ENCODE data around the gene RFX2. TPM values are rescaled to one million over a fixed set of nuclear protein-coding genes. Genes with fewer than 3 reads are reported as not detected.

The RFX2 gene
- total and polyA plus RNA-seq, 4 donors = 0.67 to 5.1 (median 2.8) TPM

- Histone ChIP-seq H3K27me3 (ENCODE audit: control insufficient read depth in 4 of 4, insufficient read depth in 4 of 4, low read length in 3 of 4) (no peaks in the 10 kb centered on the region), H3K9ac (ENCODE audit: low read depth in 1 of 2, low read length in 2 of 2) (no peak overlapping the region), H3K9me3 (ENCODE audit: control insufficient read depth in 4 of 4, low read length in 3 of 4) (no peaks in the 10 kb centered on the region), H3K4me1 (ENCODE audit: control insufficient read depth in 4 of 4, insufficient read depth in 4 of 4, low read length in 3 of 4) (peaks cover 6 to 43% (median 25%) of the 10 kb centered on the region in 4 donors), H3K36me3 (ENCODE audit: control insufficient read depth in 4 of 4, insufficient read depth in 3 of 4, low read depth in 1 of 4, low read length in 3 of 4) (peaks cover 0 to 3% (median 1%) of the 10 kb centered on the region in 4 donors), H3K27ac (ENCODE audit: low read depth in 1 of 2, low read length in 2 of 2) (no peak overlapping the region), H3K4me3 (ENCODE audit: low read depth in 1 of 3, low read length in 3 of 3) (no peak overlapping the region)
- DNase-seq (ENCODE audit: low spot score) = no peak
- WGBS = 84% methylated on average over 3 of the region's 3 CpGs
- TF ChIP-seq FOXA1 (IDR thresholded peaks at IDR 0.05) (no peak), RAD21 (IDR thresholded peaks at IDR 0.05) (no peak), SP1 (IDR thresholded peaks at IDR 0.05) (no peak), EGR1 (IDR thresholded peaks at IDR 0.05; ENCODE audit: low read depth in 2 of 2) (no peak), TAF1 (conservative IDR thresholded peaks at IDR 0.05) (no peak), ATF3 (IDR thresholded peaks at IDR 0.05) (no peak), JUND (IDR thresholded peaks at IDR 0.05) (no peak), RXRA (IDR thresholded peaks at IDR 0.05) (no peak)
Observed at GRCh38 chr19:5975388-5975728, 134.9 kb downstream of the RFX2 start.

GRCh38 chr19:5974721-5975387 lies 135.4 kb downstream of the RFX2 start:
- Histone ChIP-seq H3K4me3 (ENCODE audit: low read depth in 1 of 3, low read length in 3 of 3) (no peak overlapping the region), H3K9ac (ENCODE audit: low read depth in 1 of 2, low read length in 2 of 2) (no peak overlapping the region), H3K4me1 (ENCODE audit: control insufficient read depth in 4 of 4, insufficient read depth in 4 of 4, low read length in 3 of 4) (peaks cover 6 to 38% (median 24%) of the 10 kb centered on the region in 4 donors), H3K9me3 (ENCODE audit: control insufficient read depth in 4 of 4, low read length in 3 of 4) (no peaks in the 10 kb centered on the region), H3K36me3 (ENCODE audit: control insufficient read depth in 4 of 4, insufficient read depth in 3 of 4, low read depth in 1 of 4, low read length in 3 of 4) (peaks cover 0 to 3% (median 1%) of the 10 kb centered on the region in 4 donors), H3K27ac (ENCODE audit: low read depth in 1 of 2, low read length in 2 of 2) (no peak overlapping the region), H3K27me3 (ENCODE audit: control insufficient read depth in 4 of 4, insufficient read depth in 4 of 4, low read length in 3 of 4) (no peaks in the 10 kb centered on the region)
- no peak for DNase-seq (ENCODE audit: low spot score)
- no peak for TF ChIP-seq RXRA (IDR thresholded peaks at IDR 0.05)
- no peak for TF ChIP-seq TAF1 (conservative IDR thresholded peaks at IDR 0.05)
- no peak for TF ChIP-seq RAD21 (IDR thresholded peaks at IDR 0.05)
- no peak for TF ChIP-seq JUND (IDR thresholded peaks at IDR 0.05)
- no peak for TF ChIP-seq REST (IDR thresholded peaks at IDR 0.05)
- TF ChIP-seq HNF4G (IDR thresholded peaks at IDR 0.05) = no peak
- no peak for TF ChIP-seq NR2F2 (IDR thresholded peaks at IDR 0.05)
- WGBS = 75% methylated on average over 10 of the region's 10 CpGs

GRCh38 chr19:5973867-5974635 lies 136.2 kb downstream of the RFX2 start:
- Histone ChIP-seq H3K4me1 (ENCODE audit: control insufficient read depth in 4 of 4, insufficient read depth in 4 of 4, low read length in 3 of 4) (peaks cover 6 to 34% (median 21%) of the 10 kb centered on the region in 4 donors), H3K9ac (ENCODE audit: low read depth in 1 of 2, low read length in 2 of 2) (no peak overlapping the region), H3K9me3 (ENCODE audit: control insufficient read depth in 4 of 4, low read length in 3 of 4) (no peaks in the 10 kb centered on the region), H3K27ac (ENCODE audit: low read depth in 1 of 2, low read length in 2 of 2) (no peak overlapping the region), H3K36me3 (ENCODE audit: control insufficient read depth in 4 of 4, insufficient read depth in 3 of 4, low read depth in 1 of 4, low read length in 3 of 4) (peaks cover 0 to 3% (median 1%) of the 10 kb centered on the region in 4 donors), H3K27me3 (ENCODE audit: control insufficient read depth in 4 of 4, insufficient read depth in 4 of 4, low read length in 3 of 4) (no peaks in the 10 kb centered on the region), H3K4me3 (ENCODE audit: low read depth in 1 of 3, low read length in 3 of 3) (no peak overlapping the region)
- 88% methylated on average over 15 of the region's 15 CpGs for WGBS
- no peak for DNase-seq (ENCODE audit: low spot score)
- no peak for TF ChIP-seq HNF4A (conservative IDR thresholded peaks at IDR 0.05)
- no peak for TF ChIP-seq GABPA (IDR thresholded peaks at IDR 0.05 in 1 of 2, conservative IDR thresholded peaks at IDR 0.05 in 1 of 2)
- TF ChIP-seq RAD21 (IDR thresholded peaks at IDR 0.05) = no peak
- no peak for TF ChIP-seq REST (IDR thresholded peaks at IDR 0.05)
- no peak for TF ChIP-seq ZBTB33 (IDR thresholded peaks at IDR 0.05)
- no peak for TF ChIP-seq FOXA2 (IDR thresholded peaks at IDR 0.05)
- no peak for TF ChIP-seq FOXA1 (IDR thresholded peaks at IDR 0.05)
